Testis (tissue), 3 donors: ENCODE results near the gene E2F6. TPM values are rescaled to one million over a fixed set of nuclear protein-coding genes. Genes with fewer than 3 reads are reported as not detected.

Experiments used
- DNase-seq: peaks from one replicate; pipeline ENCODE4 v3.0.0-alpha.2; 2019
- H3K27ac ChIP-seq, 2 donors: fragments of 200-600 bp; sonication (generic); one replicate each; pipeline ENCODE4 v1.5.1; 2019
- H3K27me3 ChIP-seq: fragments of 200-600 bp; sonication (generic); one replicate; pipeline ENCODE4 v1.5.1; 2019
- H3K36me3 ChIP-seq: fragments of 200-600 bp; sonication (generic); one replicate; pipeline ENCODE4 v1.5.1; 2017; ENCODE audit warnings: low read depth; ENCODE audit errors: missing control alignments
- H3K4me1 ChIP-seq: fragments of 200-600 bp; sonication (generic); one replicate; pipeline ENCODE4 v1.5.1; 2019
- H3K4me3 ChIP-seq, 2 donors: fragments of 200-600 bp; sonication (generic); one replicate each; pipeline ENCODE4 v1.5.1; 2017 to 2019
- H3K9me3 ChIP-seq: fragments of 200-600 bp; sonication (generic); one replicate; pipeline ENCODE4 v1.5.1; 2017
- CTCF ChIP-seq, 3 experiments: fragments of 450-650 bp in 2 of 3; fragments of 200-600 bp in 1 of 3; sonication (generic) in 1 of 3; IDR thresholded peaks; one replicate each; pipeline ENCODE4 v1.5.1; 2016 to 2019; ENCODE audit warnings: antibody characterized with exemption in 3 of 3, mild to moderate bottlenecking in 2 of 3, moderate library complexity in 1 of 3
- POLR2A ChIP-seq: fragments of 450-650 bp; IDR thresholded peaks from one replicate; pipeline ENCODE4 v1.6.1; 2017; ENCODE audit warnings: antibody characterized with exemption, mild to moderate bottlenecking, moderate library complexity
- WGBS, 2 donors: methylation state at CpG; one replicate each; pipeline ENCODE4 v1.1.5; 2018; 5-methylcytosine and 5-hydroxymethylcytosine counted together
- intact Hi-C: fragments of 100-400 bp; cut with DNase I; formaldehyde crosslinking; loops from one replicate; pipeline ENCODE4 v1.15.1; 2023; ENCODE audit warnings: low total_unique reads
- polyA plus RNA-seq: library from polyadenylated mRNA; stranded (reverse); fragments of 350-450 nt; fragmentation: Illumina TruSeq; extraction: RNeasy Lipid Tissue Mini Kit (QIAGEN cat#74804); gene quantifications from one replicate; pipeline ENCODE4 v1.2.3, GENCODE V29; 2014; ENCODE audit warnings: low read depth, low replicate concordance; ENCODE audit not compliant: insufficient read depth
- total RNA-seq, 2 donors: library from RNA; depleted of rRNA; stranded (reverse); fragments of >200 nt; gene quantifications; one replicate each; pipeline ENCODE4 v1.2.3, GENCODE V29; 2016

E2F6 gene
- total and polyA plus RNA-seq, 3 donors from 2014 or later = 15.7 to 24.3 (median 20.2) TPM

DNA sequence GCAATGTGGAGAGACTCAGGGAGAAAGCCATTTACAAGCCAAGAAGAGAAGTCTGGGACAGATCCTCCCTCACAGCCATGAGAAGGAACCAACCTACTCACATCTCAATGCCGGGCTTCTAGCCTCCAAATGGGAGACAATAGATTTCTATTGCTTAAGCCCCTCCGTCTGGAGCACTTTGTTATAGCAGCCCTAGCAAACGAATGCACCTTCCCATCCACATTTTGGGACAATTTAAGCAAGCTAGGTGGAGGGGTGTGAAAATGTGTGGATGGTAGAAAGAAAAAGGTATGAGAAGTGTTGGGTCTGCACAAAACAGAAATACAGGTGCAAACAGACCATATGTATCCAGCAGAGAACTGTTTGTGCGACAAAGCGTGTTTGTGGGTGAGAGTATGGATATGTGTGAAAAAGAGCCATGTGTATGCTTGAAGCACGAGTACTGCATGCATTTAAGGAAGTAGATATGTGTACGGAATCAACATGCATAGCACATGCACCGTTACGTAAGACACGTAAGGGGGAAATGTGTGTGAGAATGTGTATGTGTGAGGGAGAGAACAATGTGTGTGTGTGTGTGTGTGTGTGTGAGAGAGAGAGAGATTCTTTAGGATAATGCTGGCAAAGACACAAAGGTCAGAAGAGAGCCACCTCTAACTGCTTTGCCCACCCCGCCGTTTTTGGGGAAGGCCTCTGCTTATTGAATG, 13.1 kb upstream of the E2F6 start:
- intact Hi-C loops = loop anchor here (5.0 kb wide), 1 partner anchor 103 kb away; no protein-coding TSS in a partner anchor
- H3K27ac ChIP-seq = no peak overlapping the region
- 78 to 83% methylated on average over 12 of the region's 12 CpGs for WGBS, 2 donors

DNA sequence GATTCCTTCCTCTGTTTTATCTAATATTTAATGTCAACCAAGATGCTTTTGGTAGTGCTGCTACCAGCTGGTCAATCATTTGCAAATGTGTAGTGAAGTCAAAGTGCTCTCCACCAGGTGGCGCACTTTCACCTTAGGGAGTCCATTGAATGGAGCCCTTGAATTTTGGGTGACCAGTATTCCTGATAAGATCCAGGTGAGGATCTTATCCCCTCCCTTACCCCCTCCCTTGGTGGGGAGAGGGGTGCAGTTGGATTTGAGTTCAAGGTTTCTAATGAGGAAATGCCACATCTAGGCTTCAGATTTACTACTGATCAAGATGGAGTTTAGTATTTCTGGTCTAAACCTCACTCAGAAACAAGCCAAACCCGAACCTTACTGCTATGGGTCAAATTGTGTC, 12.0 kb upstream of the E2F6 start:
- WGBS, 2 donors = 38 to 43% methylated on average over 2 of the region's 2 CpGs
- H3K9me3 ChIP-seq = no peaks in the 10 kb centered on the region
- H3K27ac ChIP-seq = no peak overlapping the region
- TF ChIP-seq POLR2A = no peak
- peak; percentile 96 to 98 (median 98) for TF ChIP-seq CTCF (IDR thresholded peaks at IDR 0.05)
- H3K36me3 ChIP-seq = no peaks in the 10 kb centered on the region
- intact Hi-C loops = loop anchor here (5.0 kb wide), 1 partner anchor 104 kb away; no protein-coding TSS in a partner anchor
- H3K4me1 ChIP-seq = peaks cover 9% of the 10 kb centered on the region
- H3K4me3 ChIP-seq = no peak overlapping the region
- DNase-seq = peak; percentile 98
- H3K27me3 ChIP-seq = no peaks in the 10 kb centered on the region

More for the DNA sequence above, 13.1 kb upstream of the E2F6 start:
- no peaks in the 10 kb centered on the region for H3K27me3 ChIP-seq
- TF ChIP-seq POLR2A (no peak), CTCF (IDR thresholded peaks at IDR 0.05) (no peak)
- H3K4me1 ChIP-seq = peaks cover 9% of the 10 kb centered on the region
- H3K36me3 ChIP-seq = no peaks in the 10 kb centered on the region
- no peak for DNase-seq
- H3K9me3 ChIP-seq = no peaks in the 10 kb centered on the region
- no peak overlapping the region for H3K4me3 ChIP-seq

DNA sequence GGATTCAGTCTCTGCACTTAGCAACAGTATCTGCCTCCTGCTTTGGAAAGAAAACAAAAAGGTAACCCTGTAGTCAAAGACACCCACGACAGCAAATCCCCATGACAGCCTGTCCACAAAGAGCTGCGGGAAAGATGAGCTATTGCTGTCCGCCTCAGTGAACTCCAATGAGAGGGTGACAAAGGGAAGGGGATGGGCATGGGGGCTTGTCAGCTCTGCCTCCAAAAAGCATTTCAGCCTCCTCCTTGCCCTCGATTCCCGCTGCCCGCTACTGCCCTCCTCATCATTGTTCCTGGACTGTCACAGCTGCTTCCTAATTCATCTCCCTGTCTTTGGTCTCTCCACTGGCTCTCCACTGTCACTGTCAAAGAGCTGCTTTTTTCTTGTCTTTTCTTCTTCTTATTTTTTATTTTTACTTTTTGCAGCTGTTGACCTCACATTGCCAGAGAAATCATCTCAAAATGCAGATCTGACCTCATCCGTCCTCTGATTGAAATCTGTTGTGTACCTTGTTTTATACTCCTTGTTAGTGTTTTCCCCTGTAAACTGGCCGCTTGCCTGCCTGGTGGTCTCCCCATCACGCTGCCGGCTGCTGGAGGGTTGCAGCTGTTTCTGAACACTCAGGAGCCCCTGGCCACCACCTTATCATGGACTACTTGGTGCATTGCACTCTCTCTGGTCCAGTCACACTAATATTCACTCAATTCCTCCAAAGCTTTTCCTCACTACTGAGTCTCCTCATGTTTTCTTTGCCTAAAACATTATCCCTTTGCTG, 7.9 kb upstream of the E2F6 start:
- H3K4me3 ChIP-seq = no peak overlapping the region
- H3K4me1 ChIP-seq = peaks cover 7% of the 10 kb centered on the region
- intact Hi-C loops = no loop called here
- no peak for DNase-seq
- no peak overlapping the region for H3K27ac ChIP-seq
- WGBS, 2 donors = 79 to 84% methylated on average over 10 of the region's 10 CpGs
- TF ChIP-seq POLR2A (no peak), CTCF (IDR thresholded peaks at IDR 0.05) (no peak)
- H3K9me3 ChIP-seq = no peaks in the 10 kb centered on the region
- no peaks in the 10 kb centered on the region for H3K27me3 ChIP-seq
- H3K36me3 ChIP-seq = no peaks in the 10 kb centered on the region

DNA sequence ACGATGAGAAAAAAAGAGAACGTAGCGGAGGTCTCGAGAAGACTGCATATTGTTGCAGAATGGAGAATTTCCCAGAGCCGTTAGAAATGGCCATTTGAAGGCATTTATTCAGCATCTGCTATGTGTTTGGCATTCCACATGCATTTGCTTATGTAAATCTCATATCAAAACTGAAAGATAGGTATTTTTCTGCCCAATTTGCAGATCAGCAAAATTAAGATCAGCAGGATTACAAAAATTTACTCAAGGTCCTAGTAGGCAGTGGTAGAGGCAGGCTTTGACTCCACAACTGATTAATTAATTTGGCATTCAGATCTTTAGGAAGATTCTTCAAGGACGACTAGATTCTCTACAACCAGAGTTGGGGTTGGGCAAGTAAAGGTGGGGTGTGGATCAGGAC, 1.8 kb upstream of the E2F6 start:
- H3K9me3 ChIP-seq = no peaks in the 10 kb centered on the region
- intact Hi-C loops = no loop called here
- no peak overlapping the region for H3K4me3 ChIP-seq
- H3K4me1 ChIP-seq = peaks cover 19% of the 10 kb centered on the region
- 78 to 84% methylated on average over 6 of the region's 6 CpGs for WGBS, 2 donors
- DNase-seq = no peak
- TF ChIP-seq POLR2A = no peak
- no peaks in the 10 kb centered on the region for H3K36me3 ChIP-seq
- no peak overlapping the region for H3K27ac ChIP-seq
- no peaks in the 10 kb centered on the region for H3K27me3 ChIP-seq

- H3K36me3 ChIP-seq = no peaks in the 10 kb centered on the region
- H3K4me3 ChIP-seq = no peak overlapping the region
- intact Hi-C loops = no loop called here
- H3K4me1 ChIP-seq = peaks cover 19% of the 10 kb centered on the region
- H3K9me3 ChIP-seq = no peaks in the 10 kb centered on the region
- DNase-seq = no peak
- no peak overlapping the region for H3K27ac ChIP-seq
- 77 to 86% methylated on average over 5 of the region's 5 CpGs for WGBS, 2 donors
- TF ChIP-seq POLR2A (no peak), CTCF (IDR thresholded peaks at IDR 0.05) (no peak)
- H3K27me3 ChIP-seq = no peaks in the 10 kb centered on the region
These were observed 1.2 kb upstream of the E2F6 start for GRCh38 chr2:11467129-11467649.
